Measurements from ENCODE around the gene NABP1. TPM values are rescaled to one million over a fixed set of nuclear protein-coding genes. Genes with fewer than 3 reads are reported as not detected.

The NABP1 gene
- total RNA-seq, 6 donors from 2014 or later, result 35.7 to 137 (median 46.9) TPM

DNA sequence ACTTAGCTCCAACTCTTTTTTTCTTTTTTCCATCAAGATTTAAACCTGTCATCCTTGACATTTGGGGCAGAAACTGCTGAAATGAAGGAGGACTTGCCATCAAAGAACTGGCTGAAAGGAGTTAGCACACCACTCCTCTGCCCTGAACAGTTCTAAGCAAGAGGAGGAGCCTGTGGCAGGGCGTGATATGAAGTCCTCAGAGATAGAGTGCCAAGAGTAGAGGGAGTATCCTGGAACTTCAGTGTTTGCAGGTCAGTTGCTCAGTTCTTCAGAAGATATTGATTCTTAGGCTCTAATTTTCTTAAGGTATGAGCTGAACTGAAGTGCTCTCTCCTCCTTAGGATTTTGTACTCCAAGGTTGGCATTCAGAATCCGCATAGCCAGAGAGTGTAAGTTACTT lies 15.2 kb downstream of the NABP1 start:
- no peaks in the 10 kb centered on the region for H3K9me3 ChIP-seq
- WGBS, 2 donors, result 51 to 62% methylated on average over 2 of the region's 2 CpGs
- no peak overlapping the region for H3K4me3 ChIP-seq
- ATAC-seq (ENCODE audit: low FRiP score in 2 of 2) (no peak), DNase-seq (no peak)
- peaks cover 0 to 4% (median 1%) of the 10 kb centered on the region in 4 donors for H3K36me3 ChIP-seq
- no peak overlapping the region for H3K27ac ChIP-seq
- no peaks in the 10 kb centered on the region for H3K27me3 ChIP-seq
- TF ChIP-seq POLR2AphosphoS5 (IDR thresholded peaks at IDR 0.05), result no peak
- TF ChIP-seq, protein P1, sequence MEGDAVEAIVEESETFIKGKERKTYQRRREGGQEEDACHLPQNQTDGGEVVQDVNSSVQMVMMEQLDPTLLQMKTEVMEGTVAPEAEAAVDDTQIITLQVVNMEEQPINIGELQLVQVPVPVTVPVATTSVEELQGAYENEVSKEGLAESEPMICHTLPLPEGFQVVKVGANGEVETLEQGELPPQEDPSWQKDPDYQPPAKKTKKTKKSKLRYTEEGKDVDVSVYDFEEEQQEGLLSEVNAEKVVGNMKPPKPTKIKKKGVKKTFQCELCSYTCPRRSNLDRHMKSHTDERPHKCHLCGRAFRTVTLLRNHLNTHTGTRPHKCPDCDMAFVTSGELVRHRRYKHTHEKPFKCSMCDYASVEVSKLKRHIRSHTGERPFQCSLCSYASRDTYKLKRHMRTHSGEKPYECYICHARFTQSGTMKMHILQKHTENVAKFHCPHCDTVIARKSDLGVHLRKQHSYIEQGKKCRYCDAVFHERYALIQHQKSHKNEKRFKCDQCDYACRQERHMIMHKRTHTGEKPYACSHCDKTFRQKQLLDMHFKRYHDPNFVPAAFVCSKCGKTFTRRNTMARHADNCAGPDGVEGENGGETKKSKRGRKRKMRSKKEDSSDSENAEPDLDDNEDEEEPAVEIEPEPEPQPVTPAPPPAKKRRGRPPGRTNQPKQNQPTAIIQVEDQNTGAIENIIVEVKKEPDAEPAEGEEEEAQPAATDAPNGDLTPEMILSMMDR (IDR thresholded peaks at IDR 0.05), result no peak
- no peak for TF ChIP-seq POLR2A (IDR thresholded peaks at IDR 0.05)
- no peak for TF ChIP-seq EP300 (IDR thresholded peaks at IDR 0.05)
- H3K4me1 ChIP-seq, result peaks cover 9 to 35% (median 19%) of the 10 kb centered on the region in 4 donors

DNA sequence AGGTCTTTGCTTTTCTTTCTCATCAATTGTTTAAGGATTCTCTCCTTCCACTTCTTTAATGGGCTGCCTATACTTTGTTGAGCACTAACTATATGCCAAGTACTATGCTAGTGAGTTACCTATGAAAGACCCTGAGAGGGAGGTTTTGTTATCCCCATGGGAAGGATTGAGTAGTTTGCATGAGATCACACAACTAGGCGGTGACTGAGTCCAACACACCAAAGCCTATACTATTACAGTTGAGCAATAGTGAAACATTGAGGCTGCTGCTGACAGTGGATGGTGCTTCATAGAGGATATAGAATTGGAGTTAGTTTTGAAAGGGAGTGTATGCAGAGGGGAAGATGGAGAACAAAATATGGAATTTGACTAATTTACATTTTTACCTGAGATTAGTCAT lies 15.8 kb downstream of the NABP1 start:
- DNase-seq (no peak), ATAC-seq (ENCODE audit: low FRiP score in 2 of 2) (no peak)
- H3K4me1 ChIP-seq, result peaks cover 9 to 35% (median 19%) of the 10 kb centered on the region in 4 donors
- H3K27me3 ChIP-seq, result no peaks in the 10 kb centered on the region
- H3K36me3 ChIP-seq, result no peaks in the 10 kb centered on the region
- H3K4me3 ChIP-seq, result no peak overlapping the region
- no peak overlapping the region for H3K27ac ChIP-seq
- WGBS, 2 donors, result 84 to 87% methylated on average over 1 of the region's 1 CpG
- no peaks in the 10 kb centered on the region for H3K9me3 ChIP-seq
- TF ChIP-seq POLR2A (IDR thresholded peaks at IDR 0.05) (no peak), EP300 (IDR thresholded peaks at IDR 0.05) (no peak)
- TF ChIP-seq, protein P1 (IDR thresholded peaks at IDR 0.05), result no peak

GRCh38 chr2:191696001-191696400 lies 18.1 kb downstream of the NABP1 start:
- no peak overlapping the region for H3K27ac ChIP-seq
- H3K4me1 ChIP-seq, result peaks cover 0 to 15% (median 5%) of the 10 kb centered on the region in 4 donors
- no peaks in the 10 kb centered on the region for H3K36me3 ChIP-seq
- ATAC-seq (ENCODE audit: low FRiP score in 2 of 2) (peak in 1 of 2 donors; percentile 79), DNase-seq (peak in 1 of 2 donors; percentile 70)
- no peak overlapping the region for H3K4me3 ChIP-seq
- TF ChIP-seq POLR2A (IDR thresholded peaks at IDR 0.05) (no peak), EP300 (IDR thresholded peaks at IDR 0.05) (no peak), POLR2AphosphoS5 (IDR thresholded peaks at IDR 0.05) (peak in 1 of 2 donors; percentile 33)
- TF ChIP-seq, protein P1 (IDR thresholded peaks at IDR 0.05), result no peak
- H3K27me3 ChIP-seq, result no peaks in the 10 kb centered on the region
- no peaks in the 10 kb centered on the region for H3K9me3 ChIP-seq

DNA sequence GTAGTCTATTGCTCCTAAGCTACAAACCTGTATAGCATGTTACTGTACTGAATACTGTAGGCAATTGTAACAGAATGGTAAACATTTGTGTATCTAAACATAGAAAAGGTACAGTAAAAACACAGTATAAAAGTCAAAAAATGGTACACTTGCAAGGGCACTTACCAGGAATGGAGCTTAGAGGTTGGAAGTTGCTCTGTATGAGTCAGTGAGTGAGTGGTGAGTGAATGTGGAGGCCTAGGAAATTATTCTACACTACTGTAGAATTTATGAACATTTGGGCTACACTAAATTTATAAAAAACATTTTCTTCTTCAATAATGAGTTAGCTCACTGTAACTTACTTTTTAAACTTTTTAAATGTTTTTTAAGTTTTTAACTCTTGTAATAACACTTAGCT lies 19.0 kb downstream of the NABP1 start:
- peaks cover 0 to 11% (median 0%) of the 10 kb centered on the region in 4 donors for H3K4me1 ChIP-seq
- no peaks in the 10 kb centered on the region for H3K36me3 ChIP-seq
- no peaks in the 10 kb centered on the region for H3K27me3 ChIP-seq
- no peaks in the 10 kb centered on the region for H3K9me3 ChIP-seq
- TF ChIP-seq EP300 (IDR thresholded peaks at IDR 0.05) (no peak), POLR2A (IDR thresholded peaks at IDR 0.05) (no peak), POLR2AphosphoS5 (IDR thresholded peaks at IDR 0.05) (no peak)
- TF ChIP-seq, protein P1 (IDR thresholded peaks at IDR 0.05), result no peak
- DNase-seq, result no peak
- no peak overlapping the region for H3K27ac ChIP-seq
- H3K4me3 ChIP-seq, result no peak overlapping the region
- no peak for ATAC-seq (ENCODE audit: low FRiP score in 2 of 2)

DNA sequence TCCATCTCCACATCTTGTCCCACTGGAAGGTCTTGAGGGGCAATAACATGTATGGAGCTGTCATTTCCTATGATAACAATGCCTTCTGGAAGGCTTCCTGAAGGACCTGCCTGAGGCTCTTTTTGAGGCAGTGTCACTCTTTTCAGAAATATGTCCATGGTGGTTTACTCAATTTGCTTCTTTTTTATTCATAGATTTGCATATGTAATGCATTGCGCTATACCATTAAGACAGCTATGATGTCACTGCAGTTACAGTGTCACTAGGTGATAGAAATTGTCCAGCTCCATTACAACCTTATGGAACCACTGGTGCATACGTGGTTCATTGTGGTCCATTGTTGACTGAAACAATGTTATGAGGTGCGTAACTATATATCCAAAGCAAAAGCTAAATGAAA lies 19.9 kb downstream of the NABP1 start:
- no peak for ATAC-seq (ENCODE audit: low FRiP score in 2 of 2)

More for the DNA sequence above, 19.9 kb downstream of the NABP1 start:
- Histone ChIP-seq H3K27ac (no peak overlapping the region), H3K4me1 (peaks cover 0 to 6% (median 0%) of the 10 kb centered on the region in 4 donors), H3K9me3 (no peaks in the 10 kb centered on the region), H3K36me3 (no peaks in the 10 kb centered on the region), H3K27me3 (no peaks in the 10 kb centered on the region), H3K4me3 (no peak overlapping the region)
- TF ChIP-seq EP300 (IDR thresholded peaks at IDR 0.05), result no peak
- TF ChIP-seq, protein P1 (IDR thresholded peaks at IDR 0.05), result no peak
- TF ChIP-seq POLR2AphosphoS5 (IDR thresholded peaks at IDR 0.05), result no peak
- 95 to 98% methylated on average over 3 of the region's 3 CpGs for WGBS, 2 donors
- no peak for DNase-seq
